ENCODE data around the gene FOCAD.

DNA sequence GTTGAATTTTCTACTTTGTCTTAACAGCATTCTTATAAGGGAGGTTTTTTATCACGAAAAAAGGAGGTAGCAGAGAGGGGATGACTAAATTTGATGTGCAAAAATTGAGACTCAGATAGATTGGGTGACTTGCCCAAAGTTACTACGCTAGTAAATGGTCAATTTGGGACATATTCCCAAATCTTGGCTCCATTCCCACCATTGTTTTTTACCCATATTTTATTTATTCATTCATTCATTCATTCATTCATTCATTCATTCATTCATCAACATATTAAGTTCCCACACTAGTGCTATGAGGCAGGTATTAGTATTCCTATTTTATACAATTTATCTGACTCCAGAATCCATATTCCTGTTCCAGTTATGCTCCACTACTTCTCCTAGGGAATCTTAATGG is 261.8 kb downstream of the FOCAD start:
- TF ChIP-seq, protein P1, sequence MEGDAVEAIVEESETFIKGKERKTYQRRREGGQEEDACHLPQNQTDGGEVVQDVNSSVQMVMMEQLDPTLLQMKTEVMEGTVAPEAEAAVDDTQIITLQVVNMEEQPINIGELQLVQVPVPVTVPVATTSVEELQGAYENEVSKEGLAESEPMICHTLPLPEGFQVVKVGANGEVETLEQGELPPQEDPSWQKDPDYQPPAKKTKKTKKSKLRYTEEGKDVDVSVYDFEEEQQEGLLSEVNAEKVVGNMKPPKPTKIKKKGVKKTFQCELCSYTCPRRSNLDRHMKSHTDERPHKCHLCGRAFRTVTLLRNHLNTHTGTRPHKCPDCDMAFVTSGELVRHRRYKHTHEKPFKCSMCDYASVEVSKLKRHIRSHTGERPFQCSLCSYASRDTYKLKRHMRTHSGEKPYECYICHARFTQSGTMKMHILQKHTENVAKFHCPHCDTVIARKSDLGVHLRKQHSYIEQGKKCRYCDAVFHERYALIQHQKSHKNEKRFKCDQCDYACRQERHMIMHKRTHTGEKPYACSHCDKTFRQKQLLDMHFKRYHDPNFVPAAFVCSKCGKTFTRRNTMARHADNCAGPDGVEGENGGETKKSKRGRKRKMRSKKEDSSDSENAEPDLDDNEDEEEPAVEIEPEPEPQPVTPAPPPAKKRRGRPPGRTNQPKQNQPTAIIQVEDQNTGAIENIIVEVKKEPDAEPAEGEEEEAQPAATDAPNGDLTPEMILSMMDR (conservative IDR thresholded peaks at IDR 0.05; ENCODE audit: low read depth, low read length): no peak
- TF ChIP-seq EZH2 (IDR thresholded peaks at IDR 0.05; ENCODE audit: borderline replicate concordance, low read depth, low read length, poor library complexity, severe bottlenecking): no peak
